Activated gamma-delta T cell treated with anti-CD3 and anti-CD28 coated beads, Interleukin-2, amount 50 U/mL, for 16 hours (primary cell): ENCODE results near the gene KRT14.
"Not testable (repeated sequence)": the region's sequence is repeated elsewhere in the genome, so short reads cannot be mapped to it uniquely, and the experiment has no call there.

Experiments
- DNase-seq: peaks from one replicate; pipeline ENCODE4 v3.0.0-alpha.2; 2020; ENCODE audit warnings: low read depth

Gene KRT14

GRCh38 chr17:41606930-41607329 lies 20.2 kb upstream of the KRT14 start:
- not testable (repeated sequence) for DNase-seq

GRCh38 chr17:41602524-41602923 lies 15.8 kb upstream of the KRT14 start:
- no peak for DNase-seq

GRCh38 chr17:41600318-41600717 lies 13.6 kb upstream of the KRT14 start:
- no peak for DNase-seq

GRCh38 chr17:41599680-41600079 lies 13.0 kb upstream of the KRT14 start:
- no peak for DNase-seq

- DNase-seq, result no peak
Measured at GRCh38 chr17:41595585-41595984, 8.9 kb upstream of the KRT14 start.

GRCh38 chr17:41594363-41594915 lies 7.7 kb upstream of the KRT14 start:
- DNase-seq, result no peak

- DNase-seq, result no peak
Measured at GRCh38 chr17:41593306-41593981, 6.7 kb upstream of the KRT14 start.

- no peak for DNase-seq
Measured at GRCh38 chr17:41592601-41593305, 6.1 kb upstream of the KRT14 start.

GRCh38 chr17:41589301-41589700 lies 2.6 kb upstream of the KRT14 start:
- DNase-seq, result no peak

- no peak for DNase-seq
Measured at GRCh38 chr17:41588126-41588810, 1.6 kb upstream of the KRT14 start.

- DNase-seq, result no peak
Measured at GRCh38 chr17:41585301-41586056, 1.2 kb downstream of the KRT14 start.

GRCh38 chr17:41584331-41584927 lies 2.3 kb downstream of the KRT14 start:
- DNase-seq, result not testable (repeated sequence)

GRCh38 chr17:41583137-41584127 lies 3.3 kb downstream of the KRT14 start:
- DNase-seq, result no peak

GRCh38 chr17:41582061-41582968 lies 4.4 kb downstream of the KRT14 start:
- not testable (repeated sequence) for DNase-seq

GRCh38 chr17:41581366-41582060 lies 5.2 kb downstream of the KRT14 start:
- DNase-seq, result no peak

GRCh38 chr17:41580687-41581365 lies 5.9 kb downstream of the KRT14 start:
- DNase-seq, result no peak

- DNase-seq, result no peak
Measured at GRCh38 chr17:41580244-41580575, 6.5 kb downstream of the KRT14 start.
